PC-3 (cell line): ENCODE data around the gene HERC5. TPM values are rescaled to one million over a fixed set of nuclear protein-coding genes. Genes with fewer than 3 reads are reported as not detected.

Experiments
- ATAC-seq: fragments of 200-7000 bp; cut with Tn5 transposase; 2 replicates; pipeline ENCODE4 v1.9.1; 2020; ENCODE audit warnings: mild to moderate bottlenecking, moderate library complexity
- Bru-seq: library from RNA; stranded (reverse); fragments of 400-500 nt; gene quantifications from one replicate; lab custom pipeline; 2021; lab: Mats Ljungman, UMichigan
- BruChase-seq, 2 experiments: library from RNA; stranded (reverse); fragments of 400-500 nt; gene quantifications; one replicate each; lab custom pipeline; 2021; lab: Mats Ljungman, UMichigan
- BruUV-seq: library from RNA; stranded (reverse); fragments of 400-500 nt; replicated peaks from 2 replicates; lab custom pipeline; 2021; lab: Mats Ljungman, UMichigan
- CTCF ChIA-PET: fragments of 300-600 bp; sonication (Branson Sonifier 250); formaldehyde crosslinking; loops from one replicate; lab custom pipeline; 2022; ENCODE audit warnings: antibody characterized with exemption; lab: Charles Lee
- POLR2A ChIA-PET: fragments of 300-600 bp; sonication (Branson Sonifier 250); formaldehyde crosslinking; loops from one replicate; lab custom pipeline; 2022; ENCODE audit warnings: antibody characterized with exemption; ENCODE audit not compliant: unreplicated experiment; lab: Charles Lee
- DNase-seq: peaks from one replicate; pipeline ENCODE4 v3.0.0-alpha.2; 2015
- H2AFZ ChIP-seq: fragments of 300-600 bp; sonication (generic); 2 replicates; pipeline ENCODE4 v1.6.0; 2016; ENCODE audit warnings: antibody characterized with exemption, low read length
- H3F3A ChIP-seq: fragments of 300-600 bp; sonication (generic); one replicate; pipeline ENCODE4 v1.6.0; 2017; ENCODE audit warnings: antibody characterized with exemption, low read length, control low read depth, mild to moderate bottlenecking; ENCODE audit not compliant: unreplicated experiment
- H3K27ac ChIP-seq: fragments of 300-600 bp; sonication (generic); 2 replicates; pipeline ENCODE4 v1.5.1; 2016; ENCODE audit warnings: mild to moderate bottlenecking, low read length
- H3K27me3 ChIP-seq: fragments of 300-600 bp; sonication (generic); 2 replicates; pipeline ENCODE4 v1.6.1; 2016; ENCODE audit warnings: low read length, mixed read lengths
- H3K36me3 ChIP-seq: fragments of 300-600 bp; sonication (generic); 2 replicates; pipeline ENCODE4 v1.6.1; 2016; ENCODE audit warnings: low read depth, mixed run types, low read length, mixed read lengths
- H3K4me1 ChIP-seq: fragments of 300-600 bp; sonication (generic); 2 replicates; pipeline ENCODE4 v1.5.1; 2016; ENCODE audit warnings: low read length; ENCODE audit not compliant: insufficient read depth
- H3K4me2 ChIP-seq: fragments of 300-600 bp; sonication (generic); 2 replicates; pipeline ENCODE4 v1.6.0; 2016; ENCODE audit warnings: low read length
- H3K4me3 ChIP-seq: fragments of 300-600 bp; sonication (generic); 2 replicates; pipeline ENCODE4 v1.5.1; 2016; ENCODE audit warnings: mild to moderate bottlenecking, low read length, mixed read lengths
- H3K79me2 ChIP-seq: fragments of 300-600 bp; sonication (generic); 2 replicates; pipeline ENCODE4 v1.6.1; 2017; ENCODE audit warnings: low read length, mixed read lengths
- H3K9ac ChIP-seq: fragments of 300-600 bp; sonication (generic); 2 replicates; pipeline ENCODE4 v1.6.0; 2016; ENCODE audit warnings: mild to moderate bottlenecking, low read length
- H3K9me2 ChIP-seq: fragments of 300-600 bp; sonication (generic); replicated peaks from 2 replicates; pipeline ENCODE4 v1.6.1; 2016; ENCODE audit warnings: mixed run types, low read length, mixed read lengths
- H3K9me3 ChIP-seq: fragments of 300-600 bp; sonication (generic); 2 replicates; pipeline ENCODE4 v1.6.1; 2016; ENCODE audit warnings: low read length, mixed read lengths
- H4K20me1 ChIP-seq: fragments of 300-600 bp; sonication (generic); 2 replicates; pipeline ENCODE4 v1.6.1; 2016; ENCODE audit warnings: low read length, mixed read lengths
- CTCF ChIP-seq: fragments of 300-600 bp; sonication (generic); conservative IDR thresholded peaks from 2 replicates; pipeline ENCODE4 v1.5.1; 2017; ENCODE audit warnings: antibody characterized with exemption, low read depth, mild to moderate bottlenecking, low read length
- EZH2 ChIP-seq: fragments of 300-600 bp; sonication (generic); IDR thresholded peaks from one replicate; pipeline ENCODE4 v1.6.1; 2017; ENCODE audit warnings: antibody characterized with exemption, mild to moderate bottlenecking, low read length; ENCODE audit not compliant: unreplicated experiment
- EZH2phosphoT487 ChIP-seq: fragments of 300-600 bp; sonication (generic); IDR thresholded peaks from 2 replicates; pipeline ENCODE4 v1.6.1; 2018; ENCODE audit warnings: mild to moderate bottlenecking, antibody characterized with exemption, low read length, borderline replicate concordance
- intact Hi-C: fragments of 100-400 bp; cut with micrococcal nuclease; formaldehyde crosslinking; loops from 2 replicates; pipeline ENCODE4 v1.9.0; 2023
- long read RNA-seq: library from polyadenylated mRNA; unstranded; transcript quantifications from one replicate; pipeline ENCODE4 v2.0.0, GENCODE V29; 2021; ENCODE audit not compliant: unreplicated experiment
- total RNA-seq: library from RNA; depleted of rRNA; stranded (reverse); fragments of >200 nt; gene quantifications from 2 replicates; pipeline ENCODE4 v1.2.3, GENCODE V29; 2014; rRNA removed

The HERC5 gene
- total RNA-seq, result 2.6 and 3.2 TPM in 2 replicates
- Bru-seq, nascent RNA, result percentile 38 among the genes with signal in this experiment
- BruChase-seq, experiment 1, labeled RNA remaining after a 6-hour chase, result percentile 41 among the genes with signal in this experiment
- percentile 53 among the genes with signal in this experiment for BruChase-seq, experiment 2, labeled RNA remaining after a 2-hour chase
- long read RNA-seq, transcript HERC5-201 (23 exons, 3,513 nt), result major isoform, 24 of 32 reads
- long read RNA-seq, partial matches to known transcripts, result 4 of 32 reads
- long read RNA-seq, other reads (novel, unspliced or antisense), result 4 of 32 reads

- Histone ChIP-seq H3K36me3 (no peaks in the 10 kb centered on the region), H3F3A (no peaks in the 10 kb centered on the region), H3K9ac (no peak within 1 kb of the TSS), H3K4me2 (peak within 1 kb of the TSS; percentile 81), H3K4me1 (no peaks in the 10 kb centered on the region), H3K79me2 (no peaks in the 10 kb centered on the region), H4K20me1 (no peaks in the 10 kb centered on the region), H3K27ac (no peak within 1 kb of the TSS), H3K9me2 (no peaks in the 10 kb centered on the region), H3K27me3 (no peaks in the 10 kb centered on the region), H2AFZ (peak within 1 kb of the TSS; percentile 82), H3K4me3 (peak within 1 kb of the TSS; percentile 69), H3K9me3 (no peaks in the 10 kb centered on the region)
- CTCF ChIA-PET, result interaction anchor here (1.2 kb wide), 2 partner anchors 59 to 238 kb away, joined by 3 to 6 read pairs; no protein-coding TSS in a partner anchor
- POLR2A ChIA-PET, result interaction anchor here (0.6 kb wide), 1 partner anchor 905 kb away, joined by 3 read pairs; no protein-coding TSS in a partner anchor
- BruUV-seq, result no TSS peak
- ATAC-seq (peak; percentile 93), DNase-seq (peak; percentile 85)
- intact Hi-C loops, result loop anchor here (1.0 to 2.0 kb wide), 4 partner anchors 58 to 237 kb away; partner anchors contain the start of genes HERC6 and PPM1K
- no peak for TF ChIP-seq EZH2
- TF ChIP-seq CTCF, result peak; percentile 64
- no peak for TF ChIP-seq EZH2phosphoT487
These were observed at the start of gene HERC5 for GRCh38 chr4:88456670-88457306. HERC5 (plus strand) TSS chr4:88457119; CDS start chr4:88457270, 151 bp downstream.

- no peaks in the 10 kb centered on the region for H3K9me3 ChIP-seq
- no peaks in the 10 kb centered on the region for H3K9me2 ChIP-seq
- DNase-seq, result no peak
- TF ChIP-seq EZH2, result no peak
- TF ChIP-seq EZH2phosphoT487, result no peak
- no peak; the same call in 1 of the 2 replicates for TF ChIP-seq CTCF
- BruUV-seq, result no TSS peak
- H3F3A ChIP-seq, result no peaks in the 10 kb centered on the region
- no peaks in the 10 kb centered on the region for H4K20me1 ChIP-seq
- CTCF ChIA-PET, result no interaction called here
- POLR2A ChIA-PET, result no interaction called here
- intact Hi-C loops, result no loop called here
- no peak overlapping the region for H3K4me3 ChIP-seq
- no peaks in the 10 kb centered on the region for H3K27me3 ChIP-seq
- no peaks in the 10 kb centered on the region for H3K79me2 ChIP-seq
- H3K36me3 ChIP-seq, result no peaks in the 10 kb centered on the region
- ATAC-seq, result no peak
- no peak overlapping the region for H3K27ac ChIP-seq
- no peak overlapping the region for H2AFZ ChIP-seq
- no peak overlapping the region for H3K9ac ChIP-seq
- no peak overlapping the region for H3K4me2 ChIP-seq
- no peaks in the 10 kb centered on the region for H3K4me1 ChIP-seq
These were observed 47.7 kb upstream of the HERC5 start for GRCh38 chr4:88409206-88409605.
